GM21360 (cell line): ENCODE results near the gene TTYH1.

Experiments used
- ATAC-seq: cut with Tn5 transposase; IDR thresholded peaks from one replicate; pipeline ENCODE4 v1.9.1; 2021; ENCODE audit warnings: mild to moderate bottlenecking, moderate library complexity; ENCODE audit not compliant: unreplicated experiment

Gene TTYH1

GRCh38 chr19:54473892-54474372, 58.7 kb downstream of the TTYH1 start:
- no peak for ATAC-seq

- ATAC-seq: no peak
Measured at GRCh38 chr19:54475706-54476105, 60.4 kb downstream of the TTYH1 start.

- ATAC-seq: no peak
Measured at GRCh38 chr19:54477650-54478049, 62.4 kb downstream of the TTYH1 start.

- no peak for ATAC-seq
Measured at GRCh38 chr19:54478677-54479266, 63.5 kb downstream of the TTYH1 start.

- no peak for ATAC-seq
Measured at GRCh38 chr19:54480051-54480450, 64.8 kb downstream of the TTYH1 start.

- no peak for ATAC-seq
Measured at GRCh38 chr19:54481326-54481930, 66.2 kb downstream of the TTYH1 start.

- ATAC-seq: no peak
Measured at GRCh38 chr19:54482889-54483288, 67.6 kb downstream of the TTYH1 start.

- ATAC-seq: no peak
Measured at GRCh38 chr19:54484451-54484850, 69.2 kb downstream of the TTYH1 start.

GRCh38 chr19:54485851-54486250, 70.6 kb downstream of the TTYH1 start:
- no peak for ATAC-seq
